Right renal pelvis (tissue), 4 donors: ENCODE measurements around the gene SMIM20. TPM values are rescaled to one million over a fixed set of nuclear protein-coding genes. Genes with fewer than 3 reads are reported as not detected.
"Not testable (repeated sequence)": the region's sequence is repeated elsewhere in the genome, so short reads cannot be mapped to it uniquely, and the experiment has no call there.

Experiments
- DNase-seq, 4 donors: peaks; one replicate each; pipeline ENCODE4 v3.0.0-alpha.2; 2013; ENCODE audit warnings: low read depth in 4 of 4, low spot score in 3 of 4, missing footprints in 1 of 4
- polyA plus RNA-seq, 4 donors: library from polyadenylated mRNA; unstranded; fragments of 120-200 nt; gene quantifications; one replicate each; pipeline ENCODE4 v1.2.1, GENCODE V29; 2013; ENCODE audit not compliant: insufficient read length in 4 of 4

Gene SMIM20
- polyA plus RNA-seq, 4 donors = 48.1 to 58.6 (median 52.4) TPM

DNA sequence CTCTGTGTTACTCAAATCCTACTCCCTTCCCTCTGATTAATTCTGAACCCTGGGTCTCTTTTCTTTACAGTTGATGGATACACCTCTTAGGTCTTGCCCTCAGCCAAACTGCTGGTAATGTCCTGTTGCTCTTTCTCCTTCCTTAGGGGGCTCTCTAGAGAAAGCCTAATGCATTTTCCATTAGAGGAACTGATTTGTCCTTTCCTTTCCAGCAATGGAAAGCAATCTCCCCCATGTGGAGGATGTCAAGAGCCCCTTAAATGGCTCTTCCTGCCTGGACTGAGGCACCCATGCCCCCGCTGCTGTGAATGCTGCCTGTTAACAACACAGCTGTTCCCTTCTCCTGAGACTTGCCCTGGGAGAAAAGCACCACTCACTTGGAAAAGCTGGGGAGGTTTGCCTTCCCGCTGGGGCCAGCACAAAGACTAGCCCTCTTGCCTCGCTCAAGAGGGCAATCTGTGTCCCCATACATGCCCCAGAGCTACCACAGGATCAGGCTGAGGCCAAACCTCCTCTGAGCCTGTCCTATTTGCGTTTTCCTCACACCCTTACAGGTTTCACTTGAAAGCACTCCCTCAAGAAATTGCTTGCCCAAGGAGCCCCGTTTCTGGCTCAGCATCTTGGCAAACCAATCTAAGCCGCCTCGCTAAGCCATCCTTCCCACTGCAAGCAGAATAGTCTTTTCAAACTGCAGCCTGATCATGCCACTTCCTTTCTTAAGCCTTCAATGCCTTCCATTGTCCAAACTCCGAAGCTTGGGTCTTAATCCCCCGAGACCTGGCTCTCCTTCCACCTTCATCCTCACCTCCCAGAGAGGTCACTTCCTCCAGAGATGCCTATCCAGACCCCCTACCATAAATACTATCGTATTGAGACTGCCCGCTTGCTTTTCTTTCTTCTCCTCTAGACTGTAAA lies 23.2 kb upstream of the SMIM20 start:
- DNase-seq = no peak

DNA sequence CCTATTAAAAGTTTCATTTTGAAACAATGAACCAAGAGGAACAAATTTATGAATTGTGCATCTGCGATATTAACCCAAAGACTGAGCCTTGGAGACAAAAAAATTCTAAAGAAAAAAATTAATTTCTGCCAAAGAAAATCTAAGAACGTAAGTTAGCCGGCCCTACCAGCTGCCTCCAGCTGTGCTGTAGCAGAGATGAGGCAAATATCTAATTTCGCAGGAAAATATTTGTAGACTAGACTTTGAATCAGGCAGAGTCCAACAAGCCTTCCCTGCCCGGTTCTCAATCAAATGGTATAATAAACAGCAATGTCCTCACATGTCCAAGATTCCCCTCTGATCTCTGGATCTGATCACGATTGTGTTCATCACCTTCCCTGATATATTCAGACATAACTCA lies 21.2 kb upstream of the SMIM20 start:
- DNase-seq = no peak

DNA sequence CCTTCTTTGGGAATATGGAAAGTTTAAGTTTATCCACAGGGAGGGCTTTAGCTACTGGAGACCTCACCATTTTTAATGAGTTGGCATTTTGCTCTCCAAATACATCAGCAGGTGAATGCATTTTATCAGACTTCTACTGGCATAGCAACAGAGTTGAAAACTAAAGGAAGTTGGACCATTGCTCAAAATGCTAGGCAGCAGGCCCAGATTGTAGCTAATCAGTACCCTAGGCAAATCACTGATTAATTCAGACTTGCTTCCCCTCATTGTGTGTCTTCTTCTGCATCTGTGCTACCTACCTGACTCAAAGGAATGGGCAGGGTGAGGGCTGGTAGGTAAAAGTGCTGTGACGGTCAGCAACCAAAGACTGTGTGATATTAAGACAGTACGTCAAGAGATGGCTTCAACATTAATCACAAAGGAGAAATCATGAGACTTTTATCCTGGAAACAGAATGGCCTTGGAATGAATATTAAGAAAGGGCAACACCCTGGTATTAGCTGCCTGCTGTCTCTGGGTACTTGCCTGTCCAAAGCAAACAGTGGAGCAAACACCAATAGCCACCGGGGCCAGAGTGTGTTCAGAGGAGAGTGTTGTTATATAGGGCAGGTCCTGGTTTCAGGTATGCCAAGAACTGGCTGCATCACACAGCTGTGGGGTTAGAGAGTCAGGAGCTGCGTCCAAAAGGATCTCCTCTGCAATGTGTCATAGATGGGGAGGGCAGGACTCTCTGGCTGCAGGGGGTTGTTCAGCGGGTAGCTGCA lies 17.1 kb upstream of the SMIM20 start:
- DNase-seq = no peak

DNA sequence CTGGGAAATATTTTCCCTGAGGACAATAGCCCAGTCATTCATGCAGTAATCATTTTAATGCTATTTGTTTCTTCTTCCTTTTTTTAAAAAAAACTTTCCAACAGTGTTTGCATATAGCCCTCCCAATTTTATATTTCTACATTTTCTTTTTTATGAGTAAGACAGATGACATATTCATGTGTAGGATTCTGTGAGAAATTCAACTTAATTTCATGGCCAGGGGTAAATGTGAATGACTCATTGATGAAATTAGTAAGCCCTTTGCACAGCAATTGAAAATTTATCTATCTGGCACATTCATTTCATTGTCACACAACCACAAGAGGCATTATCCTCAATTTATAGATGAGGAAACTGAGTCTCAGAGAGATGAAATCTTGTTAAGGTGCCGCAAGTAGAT lies 13.7 kb upstream of the SMIM20 start:
- no peak for DNase-seq

DNA sequence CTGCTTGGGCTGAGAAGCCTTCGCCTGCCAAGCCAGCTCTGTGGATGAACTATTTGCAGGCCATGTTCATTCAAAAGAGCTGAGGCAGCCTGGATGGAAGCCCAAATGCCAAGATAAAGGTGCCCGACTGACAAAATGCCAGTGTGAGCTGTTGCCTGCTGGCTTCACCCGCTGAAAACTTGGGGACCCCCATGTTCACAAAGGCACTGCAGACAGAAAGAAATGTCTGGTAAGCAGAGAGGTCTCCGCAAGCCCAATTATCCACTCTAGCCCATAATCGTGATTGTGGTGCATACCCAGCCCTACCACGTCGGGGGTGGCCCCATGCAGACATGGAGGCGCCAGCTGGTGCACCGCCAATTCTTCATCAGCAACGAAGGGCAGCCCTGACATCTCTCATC lies 13.0 kb upstream of the SMIM20 start:
- DNase-seq = no peak

DNA sequence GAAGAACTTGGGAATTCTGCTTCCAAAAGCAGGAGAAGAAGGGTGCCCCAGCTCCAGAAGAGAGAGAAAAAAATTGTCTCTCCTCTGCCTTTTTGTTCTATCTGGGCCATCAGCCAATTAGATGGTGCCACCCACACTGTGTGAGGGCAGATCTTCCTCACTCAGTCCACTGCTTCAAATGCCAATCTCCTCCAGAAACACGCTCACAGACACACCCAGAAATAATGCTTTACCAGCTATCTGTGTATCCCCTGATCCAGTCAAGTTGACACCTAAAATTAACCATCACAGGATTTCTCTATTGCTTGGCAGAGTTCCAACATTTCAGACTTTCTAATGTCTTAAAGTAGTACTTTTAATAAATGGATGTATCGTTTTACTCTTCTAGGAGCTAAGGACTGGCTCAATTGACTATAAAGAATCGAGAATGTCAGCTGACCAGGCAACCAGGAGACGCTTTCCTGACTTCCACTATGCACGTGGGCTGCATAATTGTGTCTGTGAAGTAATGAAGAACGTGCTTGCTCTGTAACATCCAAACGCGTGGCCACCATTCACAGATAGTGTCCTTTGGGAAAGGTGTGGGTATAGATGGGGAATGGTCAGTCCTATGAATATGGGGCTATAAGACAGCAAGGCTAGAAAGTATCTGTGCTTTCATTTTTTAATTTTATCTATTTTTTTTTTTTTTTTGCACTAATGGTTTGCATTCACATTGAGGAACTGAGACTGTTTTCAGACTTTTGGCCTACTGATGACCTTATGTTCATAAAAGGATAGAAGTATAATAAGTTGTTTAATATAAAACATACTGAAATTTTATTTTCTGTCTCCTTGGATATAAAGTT lies 9.9 kb upstream of the SMIM20 start:
- DNase-seq = no peak

DNA sequence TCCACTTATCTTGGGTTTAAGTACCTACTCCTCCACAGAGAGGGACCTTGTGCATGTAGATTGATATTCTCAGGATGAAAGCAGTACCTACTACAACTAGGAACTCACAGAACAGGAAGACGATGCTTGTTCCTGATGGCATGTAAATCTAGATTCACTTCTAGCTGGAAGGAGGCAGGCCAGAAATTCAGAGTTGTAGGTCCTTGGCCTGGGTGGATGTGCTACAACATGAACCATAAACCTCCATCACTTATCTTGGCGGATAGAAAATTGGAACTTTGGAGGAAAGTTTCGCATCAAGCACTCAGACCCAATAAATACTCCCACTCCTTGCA lies 9.3 kb upstream of the SMIM20 start:
- no peak for DNase-seq

DNA sequence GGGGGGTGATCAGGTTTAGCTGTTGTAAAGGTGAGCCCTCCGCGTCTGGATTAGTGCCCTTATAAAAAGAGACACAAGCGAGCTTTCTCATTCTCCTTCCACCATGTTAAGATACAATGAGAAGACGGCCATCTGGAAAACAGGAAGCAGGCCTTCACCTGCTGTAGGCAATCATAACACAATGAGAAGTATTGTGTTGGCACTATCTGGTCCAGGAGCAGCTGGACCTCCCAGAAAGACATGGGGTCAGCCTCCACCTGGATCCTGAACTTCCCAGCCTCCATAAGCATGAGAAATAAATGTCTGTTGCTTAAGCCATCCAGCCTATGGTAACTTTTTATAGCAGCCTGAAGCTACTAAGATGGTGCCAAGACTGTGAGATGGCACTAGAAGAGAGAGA lies 8.6 kb upstream of the SMIM20 start:
- DNase-seq = no peak

DNA sequence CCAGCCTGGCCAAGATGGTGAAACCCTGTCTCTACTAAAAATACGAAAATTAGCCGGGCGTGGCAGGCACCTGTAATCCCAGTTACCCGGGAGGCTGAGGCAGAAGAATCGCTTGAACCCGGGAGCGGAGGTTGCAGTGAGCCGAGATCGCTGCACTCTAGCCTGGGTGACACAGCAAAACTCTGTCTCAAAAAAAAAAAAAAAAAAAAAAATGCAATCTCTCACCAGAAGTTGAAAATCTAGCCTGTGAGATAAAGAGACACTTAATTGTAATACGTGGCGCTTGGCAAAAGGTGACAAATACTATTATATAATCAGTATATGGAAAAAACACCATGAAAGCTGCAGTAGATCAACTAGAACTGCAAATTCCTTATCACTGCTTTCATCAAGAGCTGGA lies 7.9 kb upstream of the SMIM20 start:
- not testable (repeated sequence) for DNase-seq

DNA sequence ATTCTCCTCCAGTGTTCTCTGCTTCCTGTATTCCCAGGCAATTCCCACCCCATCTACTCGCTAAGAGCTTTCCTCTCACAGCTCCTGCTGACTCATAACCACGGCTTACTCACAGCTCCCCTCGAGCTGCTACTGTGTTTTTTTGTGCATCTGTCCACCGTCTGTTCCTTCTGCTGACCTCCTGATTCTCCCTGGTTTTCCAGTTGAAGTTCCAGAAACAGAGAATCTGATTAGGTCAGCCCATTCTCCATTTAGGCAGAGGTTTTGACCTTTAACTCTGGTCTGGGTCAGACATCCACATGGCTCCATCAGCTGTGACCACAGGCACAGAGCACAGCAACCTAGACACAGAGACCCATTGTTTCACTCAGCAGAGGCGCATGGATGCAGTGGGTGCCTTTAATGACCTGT lies 5.5 kb upstream of the SMIM20 start:
- no peak for DNase-seq

DNA sequence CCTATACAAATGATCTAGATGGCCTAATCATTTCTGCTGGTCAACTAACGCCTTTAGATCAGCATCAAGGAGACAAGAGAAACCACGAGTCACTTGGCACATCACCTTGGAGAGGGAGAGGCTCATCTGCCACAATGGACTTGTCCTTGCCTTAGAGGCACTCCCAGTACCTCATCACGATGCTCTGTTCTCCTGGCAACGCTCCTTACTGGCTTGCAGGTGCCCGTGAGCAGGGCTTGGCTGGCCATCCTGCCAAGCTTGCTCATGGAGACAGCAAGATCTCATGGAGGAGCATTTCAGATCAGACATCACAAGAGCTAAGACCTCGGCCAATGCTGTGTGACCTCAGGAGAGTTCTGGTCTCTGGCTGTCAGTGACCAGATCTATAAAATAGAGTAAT lies 2.7 kb upstream of the SMIM20 start:
- no peak for DNase-seq

DNA sequence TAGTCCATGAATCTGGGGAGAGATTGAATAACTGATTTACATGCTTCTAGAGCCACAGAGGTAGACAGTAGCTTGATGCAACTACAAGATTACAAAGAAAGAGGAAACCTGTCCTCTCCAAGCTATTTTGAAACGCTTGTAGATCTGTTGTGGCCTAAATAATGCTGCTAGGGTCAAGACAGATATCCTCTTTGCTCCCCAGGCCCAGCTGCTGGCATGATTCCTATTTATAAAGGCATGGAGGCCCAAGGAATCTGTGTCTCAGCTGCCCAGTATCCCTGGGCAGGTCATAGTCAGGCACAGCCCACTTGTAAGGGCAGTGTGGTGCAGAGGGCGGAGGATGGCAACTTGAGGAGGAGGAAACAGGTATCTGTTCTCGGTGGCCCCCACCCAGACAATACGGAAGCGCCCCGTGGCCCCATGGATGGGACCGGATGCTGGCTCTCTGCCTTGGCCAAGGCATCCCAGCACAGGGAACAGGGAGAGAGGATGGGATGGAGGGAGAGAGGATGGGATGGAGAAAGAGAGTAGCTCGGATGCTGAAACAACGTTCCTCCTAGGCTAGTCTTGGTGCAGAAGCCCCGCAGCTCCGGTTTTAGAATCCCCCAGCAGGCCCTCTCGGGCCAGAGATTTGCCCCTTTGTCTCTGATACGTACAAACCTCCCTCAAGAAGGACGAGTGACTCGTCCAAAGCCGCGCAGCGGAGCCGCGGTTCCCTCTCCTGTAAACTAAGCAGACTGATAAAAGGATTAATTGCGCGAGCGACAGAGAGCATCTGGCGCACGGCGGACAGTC lies 767 bp upstream of the SMIM20 start:
- peak in 1 of 4 donors; percentile 25 for DNase-seq

DNA sequence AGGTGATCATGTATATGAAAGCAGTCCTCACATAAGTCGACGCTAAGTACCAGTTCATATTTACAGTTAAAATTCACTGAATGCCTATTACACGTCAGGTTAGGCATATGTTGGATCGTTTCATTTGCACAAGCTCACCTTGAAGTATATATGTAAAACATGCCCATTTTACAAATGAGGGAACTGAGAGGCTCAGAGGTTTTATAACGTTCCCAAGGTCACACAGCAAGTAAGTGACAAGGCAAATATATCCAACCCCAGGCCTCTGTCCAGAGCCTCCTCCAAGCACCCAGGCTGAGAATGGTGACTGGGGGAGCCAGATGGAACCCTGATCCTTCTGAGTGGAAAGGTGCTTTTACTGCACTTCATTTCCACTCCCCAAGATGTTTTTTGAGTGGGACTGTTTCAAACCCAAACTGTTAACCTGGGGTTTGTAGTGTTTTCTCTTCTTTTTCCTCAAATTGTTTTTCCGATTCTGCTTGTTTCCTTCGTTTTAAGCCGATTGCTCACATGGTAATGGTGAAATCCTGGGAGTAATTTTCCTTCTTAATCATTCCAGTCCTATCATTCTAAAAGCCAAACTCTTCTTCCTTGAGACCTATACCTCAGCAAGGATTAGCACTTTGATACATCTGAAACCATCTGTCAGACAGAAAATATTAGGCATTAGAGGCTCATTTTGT lies 791 bp downstream of the SMIM20 start:
- no peak for DNase-seq

DNA sequence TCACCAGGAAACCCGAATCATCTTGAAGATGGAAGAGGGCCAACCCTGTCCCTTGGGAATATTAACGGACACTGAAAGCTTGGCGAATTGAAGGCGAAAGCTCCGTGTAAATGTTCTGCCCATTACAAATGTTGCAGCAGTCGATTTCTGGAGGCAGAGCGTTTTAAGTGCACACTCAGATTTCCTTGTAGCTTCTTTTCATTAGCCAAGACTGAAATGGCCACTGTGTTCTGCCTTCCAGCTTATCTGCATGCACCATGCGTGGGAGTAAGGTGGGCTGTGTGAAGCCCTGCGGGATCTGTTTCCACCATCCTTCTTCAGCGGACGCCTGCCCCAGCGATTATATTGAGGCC lies 1.3 kb downstream of the SMIM20 start:
- DNase-seq = no peak

DNA sequence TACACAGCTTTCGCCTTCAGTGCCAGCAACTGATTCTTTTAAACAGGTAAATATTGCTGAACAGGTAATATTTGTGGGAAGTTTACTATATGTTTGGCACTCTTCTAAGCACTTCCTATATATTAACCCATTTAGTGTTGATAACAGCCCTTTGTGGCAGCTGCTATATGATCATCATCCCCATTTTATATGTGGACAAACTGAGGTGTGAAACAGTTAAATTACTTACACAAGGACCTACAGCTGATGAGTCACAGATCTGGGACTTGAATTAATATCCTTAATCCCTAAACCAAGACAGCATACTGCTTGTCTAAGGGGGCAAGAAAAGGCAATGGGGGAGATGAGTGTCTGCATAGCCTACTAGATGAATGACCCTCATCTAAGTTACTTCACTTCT lies 2.9 kb downstream of the SMIM20 start:
- no peak for DNase-seq

DNA sequence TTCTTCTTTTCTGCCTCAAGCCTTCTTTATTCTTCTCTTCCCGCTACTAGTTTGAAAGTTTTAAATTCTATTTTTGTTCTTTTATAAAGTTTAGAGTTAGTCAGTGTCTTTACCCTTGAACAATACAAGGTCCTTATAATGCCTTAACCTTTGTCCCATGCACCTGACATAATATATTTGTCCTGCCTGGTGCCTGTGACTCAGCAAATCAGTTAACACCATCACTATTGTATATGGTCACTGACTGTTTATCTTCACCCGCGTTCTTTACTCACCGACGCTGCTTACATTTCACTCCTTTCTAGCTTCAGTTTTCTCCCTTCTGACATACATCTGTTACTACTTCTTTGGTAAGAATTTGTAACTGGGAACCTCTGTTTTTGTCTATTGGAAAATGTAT lies 5.7 kb downstream of the SMIM20 start:
- DNase-seq = no peak

DNA sequence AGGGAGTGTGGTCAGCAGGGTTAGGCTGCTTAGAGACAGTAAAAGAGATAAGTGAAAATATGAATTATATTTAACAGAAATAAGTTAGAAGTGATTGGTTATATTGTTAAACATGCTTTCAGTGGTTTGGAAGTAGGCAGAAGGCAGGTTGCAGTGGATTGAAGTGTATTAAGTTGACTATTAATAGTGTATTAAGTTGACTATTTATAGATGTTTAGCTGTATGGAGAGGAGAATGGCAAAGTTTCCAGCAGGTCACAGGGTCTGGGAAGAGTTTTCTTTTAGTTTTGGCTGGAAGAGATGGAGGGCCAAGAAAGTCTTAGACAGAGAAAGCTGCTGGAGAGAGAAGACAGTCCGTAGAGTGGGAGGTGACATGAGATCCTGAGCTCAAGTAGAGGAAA lies 7.9 kb downstream of the SMIM20 start:
- DNase-seq = no peak

DNA sequence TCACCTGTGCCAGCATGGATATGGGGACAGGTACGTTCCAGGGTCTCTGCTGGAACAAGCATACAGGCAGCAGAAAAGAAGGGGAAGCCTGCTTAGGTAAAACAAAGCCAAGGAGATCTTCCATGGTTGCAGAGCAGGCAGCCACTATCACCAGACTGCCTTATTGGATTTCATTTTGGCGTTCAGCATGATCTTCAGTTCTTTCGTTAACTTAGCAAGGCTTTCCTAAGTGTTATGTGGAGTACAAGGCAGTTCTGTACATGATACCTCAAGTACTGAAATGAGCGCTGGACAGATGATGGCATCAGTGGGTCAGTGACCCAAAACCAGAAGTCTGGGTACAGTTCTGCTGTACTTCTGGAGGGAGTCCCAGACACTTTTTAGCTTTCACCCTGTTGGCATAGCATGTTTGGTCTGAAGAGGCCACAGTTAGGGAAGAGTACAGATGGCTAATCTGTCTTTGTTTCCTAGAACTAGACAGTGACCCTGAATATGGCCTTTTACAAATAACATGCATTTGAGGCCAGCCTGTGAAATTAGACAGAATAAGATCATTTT lies 8.9 kb downstream of the SMIM20 start:
- DNase-seq = no peak

DNA sequence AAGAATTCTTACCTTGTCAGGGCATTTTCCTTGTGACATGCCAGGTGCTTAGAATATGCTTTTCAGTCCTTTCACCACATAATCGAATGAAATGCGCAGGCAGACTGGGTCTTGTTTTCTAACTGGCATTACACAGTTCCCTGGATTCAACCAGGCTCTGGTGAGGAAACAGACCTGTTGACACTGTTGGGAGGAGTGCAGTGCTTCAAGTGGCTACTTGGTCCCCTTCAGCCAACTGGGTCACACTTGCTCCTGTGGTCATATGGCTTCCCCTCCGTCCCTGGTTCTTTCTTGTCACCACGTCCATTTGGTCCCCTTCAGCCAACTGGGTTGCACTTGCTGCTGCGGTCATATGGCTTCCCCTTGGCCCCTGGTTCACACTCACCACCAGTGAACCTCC lies 9.7 kb downstream of the SMIM20 start:
- no peak for DNase-seq
